Breast epithelium (tissue), 3 donors: Measurements from ENCODE around the gene UFM1.
"Not testable (repeated sequence)": the region's sequence is repeated elsewhere in the genome, so short reads cannot be mapped to it uniquely, and the experiment has no call there.

Experiments used
- CTCF ChIP-seq, 3 donors: fragments of 450-650 bp; IDR thresholded peaks; one replicate each; pipeline ENCODE4 v1.5.1; 2016 to 2017; ENCODE audit warnings: antibody characterized with exemption in 3 of 3, mild to moderate bottlenecking in 3 of 3, moderate library complexity in 3 of 3
- POLR2AphosphoS5 ChIP-seq, 3 donors: sonication (generic); formaldehyde crosslinking; IDR thresholded peaks; one replicate each; pipeline ENCODE4 v1.6.1; 2017; ENCODE audit warnings: antibody characterized with exemption in 3 of 3

- not testable (repeated sequence) for TF ChIP-seq CTCF, POLR2AphosphoS5 (IDR thresholded peaks at IDR 0.05)
Measured at GRCh38 chr13:38370096-38370495, 20.4 kb downstream of the UFM1 start.
